H4 (cell line): ENCODE measurements around the gene LSM12. TPM values are rescaled to one million over a fixed set of nuclear protein-coding genes. Genes with fewer than 3 reads are reported as not detected.
"Not testable (repeated sequence)": the region's sequence is repeated elsewhere in the genome, so short reads cannot be mapped to it uniquely, and the experiment has no call there.

Experiments used
- DNase-seq: peaks from one replicate; pipeline ENCODE4 v3.0.0-alpha.2; 2015; ENCODE audit warnings: low spot score
- total RNA-seq: library from RNA; depleted of rRNA; stranded (reverse); fragments of >200 nt; shearing (Covaris generic); gene quantifications from 2 replicates; pipeline ENCODE4 v1.2.3, GENCODE V29; 2014

Gene LSM12
- total RNA-seq, 1 experiment from 2014 or later: 65.0 TPM

- no peak for DNase-seq
Measured at GRCh38 chr17:44007346-44008204, 58.9 kb downstream of the LSM12 start.

GRCh38 chr17:44006598-44007345 is 59.7 kb downstream of the LSM12 start:
- peak; percentile 95 for DNase-seq

GRCh38 chr17:44006272-44006597 is 60.2 kb downstream of the LSM12 start:
- DNase-seq: no peak

- DNase-seq: no peak
Measured at GRCh38 chr17:44005527-44006271, 60.8 kb downstream of the LSM12 start.

GRCh38 chr17:44004761-44005526 is 61.5 kb downstream of the LSM12 start:
- no peak for DNase-seq

DNA sequence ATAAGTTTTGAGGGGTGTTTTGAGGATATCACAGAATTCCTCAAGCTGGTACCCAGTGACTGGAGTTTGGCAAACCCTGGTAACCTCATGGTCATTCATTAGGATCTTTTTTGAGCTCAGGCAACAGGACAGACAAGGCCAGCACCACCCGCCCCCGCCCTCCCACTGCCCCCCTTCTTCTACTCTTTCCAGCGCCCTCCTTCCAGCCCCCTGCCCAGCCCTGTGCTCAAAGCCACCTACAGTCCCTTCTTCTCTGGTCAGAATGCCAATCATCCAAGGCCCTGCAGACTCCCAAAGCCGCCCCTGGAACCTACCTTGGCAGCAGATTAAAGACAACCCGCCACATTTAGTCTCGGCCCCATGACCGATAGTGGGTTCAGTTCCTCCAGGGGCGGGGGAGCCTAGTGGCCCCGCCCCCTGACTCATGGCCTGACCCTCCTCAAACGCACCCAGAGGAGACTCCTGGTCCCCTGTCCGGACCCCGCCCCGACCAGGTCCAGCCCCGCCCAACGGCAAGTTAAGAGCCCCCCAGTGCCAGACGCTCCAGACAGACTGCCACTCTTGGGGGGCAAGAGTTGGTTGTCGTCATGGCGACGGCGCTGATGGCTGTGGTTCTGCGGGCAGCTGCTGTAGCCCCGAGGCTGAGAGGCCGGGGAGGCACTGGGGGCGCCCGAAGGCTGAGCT is 62.3 kb downstream of the LSM12 start, which contains the start of gene NAGS:
Gene NAGS (plus strand): TSS at position 546 of the 684 bp plus-strand sequence. CDS start 42 bp downstream, at position 588.
- DNase-seq: no peak

DNA sequence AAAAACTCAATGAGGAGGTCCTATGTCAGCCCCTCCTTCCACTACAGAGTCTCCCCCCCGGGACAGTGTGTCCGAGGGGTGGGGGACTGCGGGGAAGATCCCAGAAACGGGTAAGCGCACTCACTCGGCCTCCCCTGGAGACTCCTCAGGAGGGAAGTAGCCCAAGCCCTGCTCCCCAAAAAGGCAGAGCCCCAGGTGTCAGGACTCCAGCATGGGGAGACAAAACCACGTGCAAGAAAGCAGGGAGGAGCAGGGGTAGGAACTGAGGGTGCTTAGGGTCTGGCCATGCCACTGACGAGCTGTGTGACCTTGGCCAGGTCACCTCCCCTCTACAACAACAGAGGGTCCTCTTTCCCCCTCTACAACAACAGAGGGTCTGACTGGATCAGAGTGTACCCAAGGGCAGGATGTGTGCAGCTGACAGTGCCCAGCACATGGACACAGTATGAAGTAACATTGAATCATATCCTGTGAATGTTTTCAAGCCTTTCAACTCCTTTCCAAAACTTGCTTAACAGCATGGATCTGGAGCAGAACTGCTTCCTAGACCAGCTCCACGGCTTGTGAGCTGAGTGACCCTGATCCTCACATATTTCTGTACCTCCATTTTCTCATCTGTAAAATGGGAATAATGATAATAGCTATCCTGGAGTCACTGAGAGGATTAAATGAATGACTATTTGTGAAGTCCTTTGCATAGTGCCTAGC is 64.2 kb downstream of the LSM12 start:
- DNase-seq: no peak

- DNase-seq: no peak
Measured at GRCh38 chr17:44001461-44001920, 65.0 kb downstream of the LSM12 start.

GRCh38 chr17:44000871-44001460 is 65.5 kb downstream of the LSM12 start:
- DNase-seq: no peak

DNA sequence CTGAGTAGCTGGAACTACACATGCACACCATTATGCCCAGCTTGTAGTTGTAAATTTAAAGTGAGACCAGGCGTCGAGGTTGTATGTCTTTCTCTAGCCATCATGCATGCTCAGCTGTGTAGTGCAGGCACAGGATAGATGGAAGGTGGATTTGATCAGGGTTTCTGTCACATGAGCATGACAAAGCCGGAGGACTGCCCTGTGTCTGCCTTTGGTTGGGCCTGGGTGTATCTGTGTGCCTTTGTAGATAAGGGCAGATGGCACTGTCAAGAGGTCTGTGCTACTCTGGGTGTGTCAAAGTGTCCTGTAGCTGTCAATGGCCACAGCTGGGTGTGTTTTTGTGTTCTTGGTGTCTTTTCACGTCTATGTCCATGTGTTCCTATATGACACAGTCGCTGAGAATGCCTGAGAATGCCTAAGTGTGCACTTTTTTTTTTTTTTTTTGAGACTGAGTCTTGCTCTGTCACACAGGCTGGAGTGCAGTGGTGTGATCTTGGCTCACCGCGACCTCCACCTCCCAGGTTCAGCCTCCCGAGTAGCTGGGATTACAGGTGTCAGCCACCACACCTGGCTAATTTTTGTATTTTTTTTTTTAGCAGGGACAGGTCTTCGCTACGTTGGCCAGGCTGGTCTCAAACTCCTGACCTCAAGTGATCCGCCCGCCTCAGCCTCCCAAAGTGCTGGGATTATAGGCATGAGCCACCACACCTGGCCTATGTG is 66.2 kb downstream of the LSM12 start:
- DNase-seq: no peak

DNA sequence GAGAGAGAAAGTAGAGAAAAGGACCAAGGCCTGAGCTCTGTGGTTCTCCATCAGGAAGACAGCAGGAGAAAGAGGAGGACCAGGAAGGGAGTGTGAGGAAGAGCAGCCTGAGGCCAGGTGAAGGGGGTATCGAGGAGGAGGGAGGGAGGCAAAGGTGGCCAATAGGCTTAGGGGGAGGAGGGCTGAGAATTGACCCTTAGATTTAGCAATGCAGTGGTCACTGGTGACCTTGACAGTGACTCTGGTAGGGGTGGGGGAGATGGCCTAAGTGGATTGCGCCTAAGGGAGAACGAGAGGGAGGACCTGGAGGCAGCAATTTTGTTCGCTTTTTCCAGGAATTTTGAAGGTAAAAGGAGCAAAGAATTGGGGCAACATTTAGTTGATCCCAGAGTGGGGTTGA is 67.4 kb downstream of the LSM12 start:
- no peak for DNase-seq

DNA sequence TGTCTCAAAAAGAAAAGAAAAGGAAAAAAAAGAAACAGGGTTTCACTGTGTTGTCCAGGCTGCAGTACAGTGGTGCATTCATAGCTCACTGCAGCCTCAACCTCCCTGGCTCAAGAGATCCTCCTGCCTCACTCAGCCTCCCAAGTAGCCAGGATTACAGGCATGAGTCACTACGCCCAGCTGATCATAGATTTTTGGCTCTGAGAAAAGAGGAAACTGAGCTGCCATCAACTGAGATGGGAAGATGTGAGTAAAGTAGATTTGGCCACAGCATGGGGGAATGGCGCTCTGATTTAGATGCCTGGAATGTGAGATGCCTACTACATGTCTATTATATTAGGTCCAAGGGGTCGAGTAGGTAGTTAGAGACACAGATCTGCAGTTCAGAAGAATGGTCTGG is 67.9 kb downstream of the LSM12 start:
- no peak for DNase-seq

DNA sequence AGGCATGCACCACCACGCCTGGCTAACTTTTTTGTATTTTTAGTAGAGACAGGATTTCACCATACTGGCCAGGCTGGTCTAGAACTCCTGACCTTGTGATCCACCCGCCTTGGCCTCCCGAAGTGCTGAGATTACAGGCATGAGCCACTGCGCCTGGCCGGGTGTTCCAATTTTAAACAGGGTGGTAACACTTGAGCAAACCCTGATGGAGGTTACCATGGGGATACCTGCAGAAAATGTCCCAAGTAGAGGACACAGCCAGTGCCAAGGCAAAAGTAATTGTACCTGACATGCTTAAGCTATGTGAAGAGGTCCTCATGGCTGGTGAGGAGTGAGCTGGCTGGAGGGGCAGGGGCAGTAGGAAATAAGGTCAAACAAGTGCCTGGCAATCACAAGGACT is 69.3 kb downstream of the LSM12 start:
- not testable (repeated sequence) for DNase-seq

DNA sequence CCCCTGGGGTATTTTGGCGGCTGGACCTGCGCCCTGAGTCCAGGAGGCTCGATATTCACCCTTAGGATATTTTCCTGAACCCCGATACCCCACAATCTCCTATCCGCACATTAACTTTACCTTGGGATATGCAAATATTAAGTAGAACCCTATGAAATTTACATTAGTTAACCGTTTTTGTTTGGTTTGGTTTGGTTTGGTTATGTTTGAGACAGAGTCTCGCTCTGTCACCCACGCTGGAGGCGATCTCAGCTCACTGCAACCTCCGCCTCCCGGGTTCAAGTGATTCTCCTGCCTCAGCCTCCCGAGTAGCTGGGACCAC is 71.4 kb downstream of the LSM12 start:
- no peak for DNase-seq

- DNase-seq: peak; percentile 48
Measured at GRCh38 chr17:43994272-43995149, 72.0 kb downstream of the LSM12 start.

DNA sequence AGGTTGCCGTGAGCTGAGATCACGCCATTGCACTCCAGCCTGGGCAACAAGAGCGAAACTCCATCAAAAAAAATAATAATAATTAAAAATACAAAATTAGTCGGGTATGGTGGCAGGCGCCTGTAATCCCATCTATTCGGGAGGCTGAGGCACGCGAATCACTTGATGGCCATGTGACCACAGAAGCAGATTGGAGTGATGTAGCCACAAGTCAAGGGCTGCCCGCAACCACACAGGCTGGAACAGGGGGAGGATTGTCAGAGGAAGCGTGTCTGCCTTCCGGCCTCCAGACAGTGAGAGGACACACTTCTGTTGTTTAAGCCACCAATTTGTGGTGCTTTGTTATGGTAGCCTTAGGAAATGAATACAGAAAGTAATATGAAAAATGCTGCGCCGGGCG is 73.8 kb downstream of the LSM12 start:
- no peak for DNase-seq

GRCh38 chr17:43988301-43988700 is 78.2 kb downstream of the LSM12 start:
- no peak for DNase-seq
